Left ventricle myocardium inferior (tissue), 1 donor: ENCODE measurements around the gene PLTP. TPM values are rescaled to one million over a fixed set of nuclear protein-coding genes. Genes with fewer than 3 reads are reported as not detected.
A peak's percentile ranks its signal among the peaks of the same experiment; 100 is the strongest.

Experiments
- DNase-seq: peaks from one replicate; pipeline ENCODE4 v3.0.0-alpha.2; 2020
- H3K27ac ChIP-seq: fragments of 200-600 bp; replicated peaks from 2 replicates; pipeline ENCODE4 v1.8.0; 2021
- H3K27me3 ChIP-seq: fragments of 200-600 bp; 2 replicates; pipeline ENCODE4 v1.8.0; 2021; ENCODE audit warnings: low read depth
- H3K36me3 ChIP-seq: fragments of 200-600 bp; 2 replicates; pipeline ENCODE4 v1.8.0; 2021
- H3K4me1 ChIP-seq: fragments of 200-600 bp; 2 replicates; pipeline ENCODE4 v1.8.0; 2021
- H3K4me3 ChIP-seq: fragments of 200-600 bp; 2 replicates; pipeline ENCODE4 v1.8.0; 2021; ENCODE audit warnings: mild to moderate bottlenecking, moderate library complexity
- H3K9me3 ChIP-seq: fragments of 200-600 bp; replicated peaks from 2 replicates; pipeline ENCODE4 v1.8.0; 2021
- intact Hi-C: fragments of 100-400 bp; cut with micrococcal nuclease; formaldehyde crosslinking; loops from one replicate; pipeline ENCODE4 v1.11.0; 2022
- total RNA-seq: library from RNA; stranded (reverse); fragmentation: NEBNext Ultra II Directional; extraction: Animal tissue kit (Norgen Biotek cat#: 25700); gene quantifications from one replicate; pipeline ENCODE4 v1.2.1, GENCODE V29; 2021
- TF ChIP-seq, protein P1 (sequence below): fragments of 200-600 bp; IDR thresholded peaks from 2 replicates; pipeline ENCODE4 v1.8.0; 2021; ENCODE audit warnings: antibody characterized with exemption, mild to moderate bottlenecking, borderline replicate concordance
- donor health status: DM: no; HTN: yes; CAD: no; lungs with severe emphysema.

The PLTP gene
- total RNA-seq, 1 donor from 2014 or later = 84.1 TPM

DNA sequence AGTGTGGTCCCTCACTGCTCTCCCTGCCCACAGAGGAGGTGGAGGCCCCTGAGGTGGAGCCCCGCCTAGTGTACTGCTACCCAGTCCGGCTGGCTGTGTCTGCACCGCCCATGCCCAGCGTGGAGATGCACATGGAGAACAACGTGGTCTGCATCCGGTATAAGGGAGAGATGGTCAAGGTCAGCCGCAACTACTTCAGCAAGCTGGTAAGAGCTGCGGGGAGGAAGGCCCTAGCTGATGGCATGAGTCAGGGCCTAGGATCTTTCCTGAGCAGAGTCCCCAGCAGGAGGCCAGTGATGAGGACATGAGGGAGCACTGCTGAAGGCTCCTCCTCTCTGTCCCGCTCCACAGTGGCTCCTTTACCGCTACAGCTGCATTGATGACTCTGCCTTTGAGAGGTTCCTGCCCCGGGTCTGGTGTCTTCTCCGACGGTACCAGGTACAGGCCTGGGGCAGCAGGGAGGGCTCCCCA, 33.8 kb upstream of the PLTP start:
- H3K27ac ChIP-seq = peak overlapping the region; percentile 21

GRCh38 chr20:45944965-45945677, 33.2 kb upstream of the PLTP start:
- TF ChIP-seq, protein P1, sequence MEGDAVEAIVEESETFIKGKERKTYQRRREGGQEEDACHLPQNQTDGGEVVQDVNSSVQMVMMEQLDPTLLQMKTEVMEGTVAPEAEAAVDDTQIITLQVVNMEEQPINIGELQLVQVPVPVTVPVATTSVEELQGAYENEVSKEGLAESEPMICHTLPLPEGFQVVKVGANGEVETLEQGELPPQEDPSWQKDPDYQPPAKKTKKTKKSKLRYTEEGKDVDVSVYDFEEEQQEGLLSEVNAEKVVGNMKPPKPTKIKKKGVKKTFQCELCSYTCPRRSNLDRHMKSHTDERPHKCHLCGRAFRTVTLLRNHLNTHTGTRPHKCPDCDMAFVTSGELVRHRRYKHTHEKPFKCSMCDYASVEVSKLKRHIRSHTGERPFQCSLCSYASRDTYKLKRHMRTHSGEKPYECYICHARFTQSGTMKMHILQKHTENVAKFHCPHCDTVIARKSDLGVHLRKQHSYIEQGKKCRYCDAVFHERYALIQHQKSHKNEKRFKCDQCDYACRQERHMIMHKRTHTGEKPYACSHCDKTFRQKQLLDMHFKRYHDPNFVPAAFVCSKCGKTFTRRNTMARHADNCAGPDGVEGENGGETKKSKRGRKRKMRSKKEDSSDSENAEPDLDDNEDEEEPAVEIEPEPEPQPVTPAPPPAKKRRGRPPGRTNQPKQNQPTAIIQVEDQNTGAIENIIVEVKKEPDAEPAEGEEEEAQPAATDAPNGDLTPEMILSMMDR = no peak
- Histone ChIP-seq H3K4me1 (peaks cover 3% of the 10 kb centered on the region), H3K27me3 (no peaks in the 10 kb centered on the region), H3K9me3 (no peaks in the 10 kb centered on the region), H3K4me3 (no peak overlapping the region), H3K27ac (no peak overlapping the region), H3K36me3 (peaks cover 100% of the 10 kb centered on the region)
- intact Hi-C loops = no loop called here
- DNase-seq = no peak

More for the DNA sequence above, 33.8 kb upstream of the PLTP start:
- peaks cover 100% of the 10 kb centered on the region for H3K36me3 ChIP-seq
- TF ChIP-seq, protein P1 = no peak
- H3K9me3 ChIP-seq = no peaks in the 10 kb centered on the region
- peaks cover 3% of the 10 kb centered on the region for H3K4me1 ChIP-seq
- intact Hi-C loops = no loop called here
- no peaks in the 10 kb centered on the region for H3K27me3 ChIP-seq
- H3K4me3 ChIP-seq = no peak overlapping the region
- DNase-seq = no peak

GRCh38 chr20:45944151-45944964, 32.4 kb upstream of the PLTP start:
- no peaks in the 10 kb centered on the region for H3K9me3 ChIP-seq
- TF ChIP-seq, protein P1 = no peak
- intact Hi-C loops = no loop called here
- no peak overlapping the region for H3K27ac ChIP-seq
- peaks cover 3% of the 10 kb centered on the region for H3K4me1 ChIP-seq
- H3K36me3 ChIP-seq = peaks cover 100% of the 10 kb centered on the region
- H3K27me3 ChIP-seq = no peaks in the 10 kb centered on the region
- H3K4me3 ChIP-seq = no peak overlapping the region
- DNase-seq = no peak

GRCh38 chr20:45943613-45944012, 31.7 kb upstream of the PLTP start:
- H3K4me1 ChIP-seq = peaks cover 3% of the 10 kb centered on the region
- no peak overlapping the region for H3K27ac ChIP-seq
- DNase-seq = no peak
- TF ChIP-seq, protein P1 = no peak
- no peaks in the 10 kb centered on the region for H3K27me3 ChIP-seq
- no peaks in the 10 kb centered on the region for H3K9me3 ChIP-seq
- peaks cover 100% of the 10 kb centered on the region for H3K36me3 ChIP-seq
- no peak overlapping the region for H3K4me3 ChIP-seq
- intact Hi-C loops = no loop called here

- Histone ChIP-seq H3K27me3 (no peaks in the 10 kb centered on the region), H3K9me3 (no peaks in the 10 kb centered on the region), H3K27ac (no peak overlapping the region), H3K4me3 (no peak overlapping the region), H3K4me1 (peaks cover 19% of the 10 kb centered on the region), H3K36me3 (peaks cover 85% of the 10 kb centered on the region)
- no peak for DNase-seq
- intact Hi-C loops = no loop called here
- TF ChIP-seq, protein P1 = no peak
Measured at GRCh38 chr20:45940469-45940868, 28.5 kb upstream of the PLTP start.
